Smooth muscle cell (in vitro differentiated cells): ENCODE results near the gene YTHDF2. TPM values are rescaled to one million over a fixed set of nuclear protein-coding genes. Genes with fewer than 3 reads are reported as not detected.

ENCODE experiments used
- DNase-seq: peaks from one replicate; lab custom pipeline; 2025; ENCODE audit not compliant: unreplicated experiment; lab: John Stamatoyannopoulos, UW
- H2AFZ ChIP-seq: fragments of 200-600 bp; sonication (generic); 2 replicates; pipeline ENCODE4 v1.6.0; 2016; ENCODE audit warnings: antibody characterized with exemption, low read depth, mild to moderate bottlenecking
- H3F3A ChIP-seq: fragments of 200-600 bp; sonication (generic); 2 replicates; pipeline ENCODE4 v1.6.0; 2017; ENCODE audit warnings: antibody characterized with exemption, low read depth
- H3K27ac ChIP-seq: fragments of 200-600 bp; sonication (generic); 2 replicates; pipeline ENCODE4 v1.5.1; 2016; ENCODE audit warnings: low read depth, mild to moderate bottlenecking
- H3K27me3 ChIP-seq: fragments of 200-600 bp; sonication (generic); 2 replicates; pipeline ENCODE4 v1.6.1; 2016; ENCODE audit warnings: low read depth, mild to moderate bottlenecking
- H3K36me3 ChIP-seq: fragments of 200-600 bp; sonication (generic); 2 replicates; pipeline ENCODE4 v1.5.1; 2016; ENCODE audit warnings: low read depth
- H3K4me1 ChIP-seq: fragments of 200-600 bp; sonication (generic); 2 replicates; pipeline ENCODE4 v1.5.1; 2016; ENCODE audit warnings: low read depth
- H3K4me2 ChIP-seq: fragments of 200-600 bp; sonication (generic); 2 replicates; pipeline ENCODE4 v1.6.0; 2016; ENCODE audit warnings: mild to moderate bottlenecking
- H3K4me3 ChIP-seq: fragments of 200-600 bp; sonication (generic); 2 replicates; pipeline ENCODE4 v1.5.1; 2016; ENCODE audit warnings: mild to moderate bottlenecking
- H3K79me2 ChIP-seq: fragments of 200-600 bp; sonication (generic); 2 replicates; pipeline ENCODE4 v1.6.0; 2016; ENCODE audit warnings: low read depth, mild to moderate bottlenecking
- H3K9ac ChIP-seq: fragments of 200-600 bp; sonication (generic); 2 replicates; pipeline ENCODE4 v1.6.0; 2016; ENCODE audit warnings: low read depth
- H3K9me3 ChIP-seq: fragments of 200-600 bp; sonication (generic); replicated peaks from 2 replicates; pipeline ENCODE4 v1.5.1; 2016; ENCODE audit warnings: low read depth
- H4K20me1 ChIP-seq: fragments of 200-600 bp; sonication (generic); 2 replicates; pipeline ENCODE4 v1.6.0; 2016; ENCODE audit warnings: low read depth
- CTCF ChIP-seq: fragments of 200-600 bp; sonication (generic); IDR thresholded peaks from 2 replicates; pipeline ENCODE4 v1.5.1; 2017; ENCODE audit warnings: borderline replicate concordance, mild to moderate bottlenecking, antibody characterized with exemption; ENCODE audit not compliant: insufficient read depth, poor library complexity, severe bottlenecking
- WGBS: methylation state at CpG from one replicate; pipeline ENCODE4 v1.1.7; 2016; ENCODE audit warnings: low lambda C conversion rate; 5-methylcytosine and 5-hydroxymethylcytosine counted together
- polyA plus RNA-seq: library from polyadenylated mRNA; unstranded; fragments of >200 nt; fragmentation: Nextera tagmentation; extraction: Ambion mirVana; gene quantifications from 2 replicates; pipeline ENCODE4 v1.2.1, GENCODE V29; 2016
- small RNA-seq: library from RNA; depleted of rRNA; stranded (forward); fragments of <200 nt; gene quantifications from one replicate; pipeline ENCODE3, GENCODE V24; 2014
- total RNA-seq: library from RNA; depleted of rRNA; stranded (reverse); fragments of >200 nt; gene quantifications from 2 replicates; pipeline ENCODE4 v1.2.3, GENCODE V29; 2014

The YTHDF2 gene
- total and polyA plus RNA-seq, 2 experiments from 2014 or later: 68.4 to 77.5 TPM

- H3K27me3 ChIP-seq: no peaks in the 10 kb centered on the region
Measured at GRCh38 chr1:28817133-28817532, 80.4 kb downstream of the YTHDF2 start.

GRCh38 chr1:28819020-28819419 lies 82.3 kb downstream of the YTHDF2 start:
- no peak overlapping the region for H3K4me2 ChIP-seq
- no peak overlapping the region for H2AFZ ChIP-seq
- H3K9ac ChIP-seq: no peak overlapping the region
- H3K79me2 ChIP-seq: peaks cover 3% of the 10 kb centered on the region
- no peaks in the 10 kb centered on the region for H3K27me3 ChIP-seq
- H3K9me3 ChIP-seq: no peaks in the 10 kb centered on the region
- no peak for TF ChIP-seq CTCF
- DNase-seq: no peak
- no peak overlapping the region for H3K4me3 ChIP-seq
- peaks cover 16% of the 10 kb centered on the region for H3K4me1 ChIP-seq
- no peak overlapping the region for H3K27ac ChIP-seq
- peaks cover 30% of the 10 kb centered on the region for H4K20me1 ChIP-seq
- H3K36me3 ChIP-seq: no peaks in the 10 kb centered on the region
- H3F3A ChIP-seq: peaks cover 17% of the 10 kb centered on the region

More at GRCh38 chr1:28817133-28817532, 80.4 kb downstream of the YTHDF2 start:
- Histone ChIP-seq H3K4me2 (no peak overlapping the region), H3K36me3 (no peaks in the 10 kb centered on the region), H3K9ac (no peak overlapping the region), H3K27ac (no peak overlapping the region), H3K4me3 (no peak overlapping the region), H3F3A (peaks cover 17% of the 10 kb centered on the region), H4K20me1 (peaks cover 30% of the 10 kb centered on the region), H3K79me2 (peaks cover 3% of the 10 kb centered on the region), H3K4me1 (peaks cover 16% of the 10 kb centered on the region), H2AFZ (no peak overlapping the region), H3K9me3 (no peaks in the 10 kb centered on the region)
- no peak for TF ChIP-seq CTCF
- WGBS: 92% methylated on average over 7 of the region's 7 CpGs
- DNase-seq: no peak

Small RNA genes lying within 50 kb of the gene (small RNA-seq; reads per million reads assigned to genes)
- not detected for gene RF00422

Other genes with a start within 250 kb of the YTHDF2 start
- 8.9 and 20.1 TPM in 2 replicates for gene RCC1, start 230.9 kb upstream of the YTHDF2 start, total RNA-seq
- 10.5 and 16.1 TPM in 2 replicates for gene RCC1, start 230.9 kb upstream of the YTHDF2 start, polyA plus RNA-seq
- gene TRNAU1AP, start 183.9 kb upstream of the YTHDF2 start, total RNA-seq: 12.0 and 25.1 TPM in 2 replicates
- 13.8 and 26.2 TPM in 2 replicates for gene TRNAU1AP, start 183.9 kb upstream of the YTHDF2 start, polyA plus RNA-seq
- 4.7 and 8.6 TPM in 2 replicates for gene RAB42, start 144.7 kb upstream of the YTHDF2 start, total RNA-seq
- gene RAB42, start 144.7 kb upstream of the YTHDF2 start, polyA plus RNA-seq: 9.0 and 9.7 TPM in 2 replicates
- 33.4 and 34.8 TPM in 2 replicates for gene TAF12, start 93.9 kb upstream of the YTHDF2 start, total RNA-seq
- 44.9 and 47.1 TPM in 2 replicates for gene TAF12, start 93.9 kb upstream of the YTHDF2 start, polyA plus RNA-seq
- gene RNU11, start 88.3 kb upstream of the YTHDF2 start, total RNA-seq: not detected in 2 replicates
- gene RNU11, start 88.3 kb upstream of the YTHDF2 start, polyA plus RNA-seq: 16.9 TPM in 1 of 2 replicates, not detected in the other
- 12.3 and 16.3 TPM in 2 replicates for gene GMEB1, start 68.2 kb upstream of the YTHDF2 start, total RNA-seq
- 8.5 and 13.0 TPM in 2 replicates for gene GMEB1, start 68.2 kb upstream of the YTHDF2 start, polyA plus RNA-seq
- gene OPRD1, start 75.2 kb downstream of the YTHDF2 start, total RNA-seq: 0.90 and 0.94 TPM in 2 replicates
- gene OPRD1, start 75.2 kb downstream of the YTHDF2 start, polyA plus RNA-seq: 0.48 and 1.5 TPM in 2 replicates
- 20.2 and 58.0 TPM in 2 replicates for gene EPB41, start 177.6 kb downstream of the YTHDF2 start, total RNA-seq
- gene EPB41, start 177.6 kb downstream of the YTHDF2 start, polyA plus RNA-seq: 4.7 and 6.2 TPM in 2 replicates